Large intestine (tissue), 3 donors: ENCODE results near the gene ATL3. TPM values are rescaled to one million over a fixed set of nuclear protein-coding genes. Genes with fewer than 3 reads are reported as not detected.
A peak's percentile ranks its signal among the peaks of the same experiment; 100 is the strongest.
"Not testable (repeated sequence)": the region's sequence is repeated elsewhere in the genome, so short reads cannot be mapped to it uniquely, and the experiment has no call there.

Source experiments
- DNase-seq, 2 donors: peaks; one replicate each; pipeline versions ENCODE4 v3.0.0 to v3.0.0-alpha.2; 2013
- H3K27ac ChIP-seq: one replicate; pipeline ENCODE4 v1.5.1; 2013; ENCODE audit warnings: low read length
- H3K27me3 ChIP-seq: 2 replicates; pipeline ENCODE4 v1.6.1; 2013; ENCODE audit warnings: low read length; ENCODE audit not compliant: control insufficient read depth, insufficient read depth
- H3K36me3 ChIP-seq: 2 replicates; pipeline ENCODE4 v1.6.1; 2013; ENCODE audit warnings: low read length; ENCODE audit not compliant: control insufficient read depth, insufficient read depth
- H3K4me1 ChIP-seq: one replicate; pipeline ENCODE4 v1.6.1; 2013; ENCODE audit warnings: low read length; ENCODE audit not compliant: control insufficient read depth, insufficient read depth
- H3K4me3 ChIP-seq: one replicate; pipeline ENCODE4 v1.5.1; 2013; ENCODE audit warnings: low read length
- H3K9me3 ChIP-seq: one replicate; pipeline ENCODE4 v1.6.1; 2013; ENCODE audit warnings: mild to moderate bottlenecking, low read depth, low read length, moderate library complexity; ENCODE audit not compliant: control insufficient read depth
- WGBS: methylation state at CpG from one replicate; pipeline ENCODE4 v1.1.5; 2013; ENCODE audit warnings: low lambda C conversion rate; ENCODE audit not compliant: insufficient coverage; 5-methylcytosine and 5-hydroxymethylcytosine counted together
- polyA plus RNA-seq: library from polyadenylated mRNA; unstranded; fragments of 120-200 nt; gene quantifications from one replicate; pipeline ENCODE4 v1.2.1, GENCODE V29; 2013

The ATL3 gene
- polyA plus RNA-seq, 1 donor = 10.9 TPM

GRCh38 chr11:63592975-63593395, 78.2 kb downstream of the ATL3 start:
- H3K4me3 ChIP-seq = no peak overlapping the region
- H3K36me3 ChIP-seq = no peaks in the 10 kb centered on the region
- no peak overlapping the region for H3K27ac ChIP-seq
- no peaks in the 10 kb centered on the region for H3K9me3 ChIP-seq
- H3K27me3 ChIP-seq = no peaks in the 10 kb centered on the region
- H3K4me1 ChIP-seq = no peaks in the 10 kb centered on the region
- no peak for DNase-seq
- no CpG with 5 or more reads among the region's 4 CpGs for WGBS

- H3K36me3 ChIP-seq = no peaks in the 10 kb centered on the region
- no peak for DNase-seq
- WGBS = no CpG with 5 or more reads among the region's 18 CpGs
- H3K9me3 ChIP-seq = no peaks in the 10 kb centered on the region
- no peak overlapping the region for H3K4me3 ChIP-seq
- H3K27ac ChIP-seq = no peak overlapping the region
- no peaks in the 10 kb centered on the region for H3K27me3 ChIP-seq
- H3K4me1 ChIP-seq = no peaks in the 10 kb centered on the region
Measured at GRCh38 chr11:63590024-63590788, 81.0 kb downstream of the ATL3 start.

GRCh38 chr11:63589000-63589399, 82.2 kb downstream of the ATL3 start:
- no peaks in the 10 kb centered on the region for H3K36me3 ChIP-seq
- no peak overlapping the region for H3K4me3 ChIP-seq
- WGBS = no CpG with 5 or more reads among the region's 3 CpGs
- no peak for DNase-seq
- no peaks in the 10 kb centered on the region for H3K27me3 ChIP-seq
- no peaks in the 10 kb centered on the region for H3K4me1 ChIP-seq
- H3K9me3 ChIP-seq = no peaks in the 10 kb centered on the region
- no peak overlapping the region for H3K27ac ChIP-seq

DNA sequence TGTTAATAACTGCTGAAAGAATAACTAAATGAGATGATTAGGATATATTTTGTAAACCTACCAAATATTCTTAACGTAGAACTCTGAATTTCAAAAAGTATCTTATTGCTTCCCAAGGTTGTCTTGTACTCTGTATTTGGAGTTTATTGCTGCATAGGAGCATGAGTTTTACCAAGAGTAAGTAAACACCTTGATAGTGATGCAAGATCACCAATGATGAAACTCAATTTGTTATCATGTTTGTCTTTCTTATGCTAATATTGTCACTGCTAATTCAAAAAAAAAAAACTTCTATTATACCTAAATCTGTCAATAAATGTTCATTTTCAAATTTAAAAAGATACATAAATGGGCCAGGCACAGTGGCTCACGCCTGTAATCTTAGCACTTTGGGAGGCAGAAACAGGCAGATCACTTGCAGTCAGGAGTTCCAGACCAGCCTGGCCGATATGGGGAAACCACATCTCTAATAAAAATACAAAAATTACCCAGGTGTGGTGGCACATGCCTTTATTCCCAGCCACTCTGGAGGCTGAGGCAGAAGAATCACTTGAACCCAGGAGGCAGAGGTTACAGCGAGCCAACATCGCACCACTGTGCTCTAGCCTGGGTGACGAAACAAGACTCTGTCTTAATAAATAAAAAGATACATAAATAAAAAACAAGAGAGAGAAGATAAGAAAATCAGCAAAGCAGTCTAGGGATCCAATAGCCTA, 84.6 kb downstream of the ATL3 start:
- Histone ChIP-seq H3K27ac (no peak overlapping the region), H3K27me3 (no peaks in the 10 kb centered on the region), H3K9me3 (peaks cover 4% of the 10 kb centered on the region), H3K4me3 (no peak overlapping the region), H3K36me3 (no peaks in the 10 kb centered on the region), H3K4me1 (no peaks in the 10 kb centered on the region)
- 98% methylated on average over 4 of the region's 6 CpGs for WGBS
- no peak for DNase-seq

DNA sequence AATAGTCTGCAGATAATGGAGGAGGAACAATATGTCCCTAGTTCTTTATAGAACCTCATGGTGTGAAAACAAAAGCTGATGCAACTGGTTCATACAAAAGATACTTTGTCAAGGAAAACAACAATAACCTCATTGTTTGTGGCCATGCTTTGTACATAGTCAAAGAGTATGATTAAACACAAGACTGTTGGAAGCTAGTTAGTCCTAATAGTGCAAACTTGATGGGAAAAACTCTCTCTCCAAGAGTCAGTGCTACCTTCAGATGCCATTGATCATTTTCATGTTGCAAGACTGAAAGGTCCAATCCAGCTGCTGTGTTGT, 87.9 kb downstream of the ATL3 start:
- Histone ChIP-seq H3K27ac (no peak overlapping the region), H3K9me3 (peaks cover 4% of the 10 kb centered on the region), H3K4me3 (no peak overlapping the region), H3K27me3 (no peaks in the 10 kb centered on the region), H3K36me3 (no peaks in the 10 kb centered on the region), H3K4me1 (no peaks in the 10 kb centered on the region)
- DNase-seq = no peak

- not testable (repeated sequence) for H3K4me3 ChIP-seq, DNase-seq, H3K4me1 ChIP-seq, H3K9me3 ChIP-seq, H3K27me3 ChIP-seq, H3K36me3 ChIP-seq, H3K27ac ChIP-seq
- no CpG with 5 or more reads among the region's 7 CpGs for WGBS
Measured at GRCh38 chr11:63581224-63581623, 90.0 kb downstream of the ATL3 start.

DNA sequence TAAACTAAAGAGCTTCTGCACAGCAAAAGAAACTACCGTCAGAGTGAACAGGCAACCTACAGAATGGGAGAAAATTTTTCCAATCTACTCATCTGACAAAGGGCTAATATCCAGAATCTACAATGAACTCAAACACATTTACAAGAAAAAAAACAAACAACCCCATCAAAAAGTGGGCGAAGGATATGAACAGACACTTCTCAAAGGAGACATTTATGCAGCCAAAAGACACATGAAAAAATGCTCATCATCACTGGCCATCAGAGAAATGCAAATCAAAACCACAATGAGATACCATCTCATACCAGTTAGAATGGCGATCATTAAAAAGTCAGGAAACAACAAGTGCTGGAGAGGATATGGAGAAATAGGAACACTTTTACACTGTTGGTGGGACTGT, 92.3 kb downstream of the ATL3 start:
- not testable (repeated sequence) for H3K9me3 ChIP-seq, H3K36me3 ChIP-seq, H3K27ac ChIP-seq, H3K4me3 ChIP-seq, H3K27me3 ChIP-seq, DNase-seq
- 100% methylated on average over 1 of the region's 3 CpGs for WGBS
- peaks cover 11% of the 10 kb centered on the region for H3K4me1 ChIP-seq

GRCh38 chr11:63574856-63575602, 96.1 kb downstream of the ATL3 start:
- Histone ChIP-seq H3K27ac (peak overlapping the region; percentile 90), H3K9me3 (no peaks in the 10 kb centered on the region), H3K27me3 (no peaks in the 10 kb centered on the region), H3K36me3 (no peaks in the 10 kb centered on the region), H3K4me1 (peaks cover 13% of the 10 kb centered on the region), H3K4me3 (peak overlapping the region; percentile 14)
- 8% methylated on average over 2 of the region's 10 CpGs for WGBS
- DNase-seq = peak; percentile 76 to 82

Other genes starting within 250 kb of the ATL3 start
- gene PLAAT5, start 180.2 kb downstream of the ATL3 start, polyA plus RNA-seq = 0.78 TPM
- gene LGALS12, start 165.3 kb downstream of the ATL3 start, polyA plus RNA-seq = 0.13 TPM
- 20.3 TPM for gene PLAAT4, start 134.6 kb downstream of the ATL3 start, polyA plus RNA-seq
- gene PLAAT2, start 108.0 kb downstream of the ATL3 start, polyA plus RNA-seq = 0.12 TPM
- 5.9 TPM for gene PLAAT3, start 56.9 kb downstream of the ATL3 start, polyA plus RNA-seq
- gene RTN3, start 10.1 kb upstream of the ATL3 start, polyA plus RNA-seq = 103 TPM
- 48.8 TPM for gene ZFTA, start 97.4 kb upstream of the ATL3 start, polyA plus RNA-seq
- gene SPINDOC, start 142.1 kb upstream of the ATL3 start, polyA plus RNA-seq = 21.9 TPM
- 49.3 TPM for gene MARK2, start 167.7 kb upstream of the ATL3 start, polyA plus RNA-seq
- 6.3 TPM for gene RCOR2, start 245.8 kb upstream of the ATL3 start, polyA plus RNA-seq